Measurements from ENCODE around the gene CRTC3. TPM values are rescaled to one million over a fixed set of nuclear protein-coding genes. Genes with fewer than 3 reads are reported as not detected.
"Not testable (repeated sequence)": the region's sequence is repeated elsewhere in the genome, so short reads cannot be mapped to it uniquely, and the experiment has no call there.

CRTC3 gene
- total RNA-seq, 1 experiment from 2014 or later: 25.9 TPM

- no peak for DNase-seq (ENCODE audit: unreplicated experiment)
- intact Hi-C loops (cut with micrococcal nuclease): no loop called here
- no peaks in the 10 kb centered on the region for H3K36me3 Mint-ChIP-seq (ENCODE audit: insufficient read depth, unreplicated experiment)
- no peaks in the 10 kb centered on the region for H3K9me3 Mint-ChIP-seq (ENCODE audit: unreplicated experiment)
- POLR2A ChIA-PET: no interaction called here
- H3K4me3 Mint-ChIP-seq (ENCODE audit: unreplicated experiment): no peak overlapping the region
- CTCF ChIA-PET: no interaction called here
- H3K4me1 Mint-ChIP-seq (ENCODE audit: insufficient read depth, unreplicated experiment): peaks cover 26% of the 10 kb centered on the region
- no peak for TF ChIP-seq CTCF (IDR thresholded peaks at IDR 0.05; ENCODE audit: unreplicated experiment)
- no peak overlapping the region for H3K27ac Mint-ChIP-seq (ENCODE audit: low read depth, unreplicated experiment)
- no TSS peak for BruUV-seq (replicated peaks)
- no peaks in the 10 kb centered on the region for H3K27me3 Mint-ChIP-seq (ENCODE audit: insufficient read depth, unreplicated experiment)
These were observed 154.2 kb downstream of the CRTC3 start for GRCh38 chr15:90683876-90684275.

GRCh38 chr15:90684281-90684680, 154.6 kb downstream of the CRTC3 start:
- no peak for TF ChIP-seq CTCF (IDR thresholded peaks at IDR 0.05; ENCODE audit: unreplicated experiment)
- H3K27me3 Mint-ChIP-seq (ENCODE audit: insufficient read depth, unreplicated experiment): no peaks in the 10 kb centered on the region
- peaks cover 23% of the 10 kb centered on the region for H3K4me1 Mint-ChIP-seq (ENCODE audit: insufficient read depth, unreplicated experiment)
- DNase-seq (ENCODE audit: unreplicated experiment): no peak
- no TSS peak for BruUV-seq (replicated peaks)
- ChIA-PET CTCF (interaction anchor here (0.6 kb wide), 1 partner anchor 654 kb away, joined by 3 read pairs; no protein-coding TSS in a partner anchor), POLR2A (no interaction called here)
- H3K36me3 Mint-ChIP-seq (ENCODE audit: insufficient read depth, unreplicated experiment): no peaks in the 10 kb centered on the region
- no peak overlapping the region for H3K27ac Mint-ChIP-seq (ENCODE audit: low read depth, unreplicated experiment)
- no peaks in the 10 kb centered on the region for H3K9me3 Mint-ChIP-seq (ENCODE audit: unreplicated experiment)
- intact Hi-C loops (cut with micrococcal nuclease): no loop called here
- no peak overlapping the region for H3K4me3 Mint-ChIP-seq (ENCODE audit: unreplicated experiment)

- DNase-seq (ENCODE audit: unreplicated experiment): no peak
- no TSS peak for BruUV-seq (replicated peaks)
- Mint-ChIP-seq H3K36me3 (ENCODE audit: insufficient read depth, unreplicated experiment) (no peaks in the 10 kb centered on the region), H3K4me1 (ENCODE audit: insufficient read depth, unreplicated experiment) (peaks cover 8% of the 10 kb centered on the region), H3K4me3 (ENCODE audit: unreplicated experiment) (no peak overlapping the region), H3K27ac (ENCODE audit: low read depth, unreplicated experiment) (no peak overlapping the region), H3K27me3 (ENCODE audit: insufficient read depth, unreplicated experiment) (no peaks in the 10 kb centered on the region), H3K9me3 (ENCODE audit: unreplicated experiment) (no peaks in the 10 kb centered on the region)
- ChIA-PET CTCF (interaction anchor here (0.7 to 1.4 kb wide), 3 partner anchors 38 to 393 kb away, joined by 3 to 6 read pairs (median 3); no protein-coding TSS in a partner anchor), POLR2A (interaction anchor here (0.6 kb wide), 1 partner anchor 58 kb away, joined by 3 read pairs; no protein-coding TSS in a partner anchor)
- no peak for TF ChIP-seq CTCF (IDR thresholded peaks at IDR 0.05; ENCODE audit: unreplicated experiment)
- intact Hi-C loops (cut with micrococcal nuclease): no loop called here
These were observed 156.1 kb downstream of the CRTC3 start for GRCh38 chr15:90685591-90686434.

- POLR2A ChIA-PET: interaction anchor here (0.9 kb wide), 1 partner anchor 23 kb away, joined by 3 read pairs; no protein-coding TSS in a partner anchor
- BruUV-seq (replicated peaks): no TSS peak
- no peaks in the 10 kb centered on the region for H3K27me3 Mint-ChIP-seq (ENCODE audit: insufficient read depth, unreplicated experiment)
- no peak overlapping the region for H3K4me3 Mint-ChIP-seq (ENCODE audit: unreplicated experiment)
- no peaks in the 10 kb centered on the region for H3K9me3 Mint-ChIP-seq (ENCODE audit: unreplicated experiment)
- no peaks in the 10 kb centered on the region for H3K36me3 Mint-ChIP-seq (ENCODE audit: insufficient read depth, unreplicated experiment)
- DNase-seq (ENCODE audit: unreplicated experiment): no peak
- no peak for TF ChIP-seq CTCF (IDR thresholded peaks at IDR 0.05; ENCODE audit: unreplicated experiment)
- CTCF ChIA-PET: interaction anchor here (0.6 to 0.8 kb wide), 4 partner anchors 88 to 394 kb away, joined by 3 to 4 read pairs (median 4); no protein-coding TSS in a partner anchor
- no peak overlapping the region for H3K27ac Mint-ChIP-seq (ENCODE audit: low read depth, unreplicated experiment)
- intact Hi-C loops (cut with micrococcal nuclease): no loop called here
- H3K4me1 Mint-ChIP-seq (ENCODE audit: insufficient read depth, unreplicated experiment): no peaks in the 10 kb centered on the region
These were observed 156.9 kb downstream of the CRTC3 start for GRCh38 chr15:90686435-90687218.

- POLR2A ChIA-PET; H3K4me3 Mint-ChIP-seq (ENCODE audit: unreplicated experiment); H3K4me1 Mint-ChIP-seq (ENCODE audit: insufficient read depth, unreplicated experiment); intact Hi-C loops (cut with micrococcal nuclease); H3K36me3 Mint-ChIP-seq (ENCODE audit: insufficient read depth, unreplicated experiment); BruUV-seq (replicated peaks); H3K9me3 Mint-ChIP-seq (ENCODE audit: unreplicated experiment); H3K27ac Mint-ChIP-seq (ENCODE audit: low read depth, unreplicated experiment); DNase-seq (ENCODE audit: unreplicated experiment); H3K27me3 Mint-ChIP-seq (ENCODE audit: insufficient read depth, unreplicated experiment): not testable (repeated sequence)
- CTCF ChIA-PET: interaction anchor here (0.6 to 2.2 kb wide), 6 partner anchors 24 to 368 kb away, joined by 3 to 7 read pairs (median 3); no protein-coding TSS in a partner anchor
These were observed 159.7 kb downstream of the CRTC3 start for GRCh38 chr15:90689326-90689961.
